Measurements from ENCODE around the gene ZDHHC4.

GRCh38 chr7:6567886-6568285, 9.4 kb upstream of the ZDHHC4 start:
- TF ChIP-seq ZNF610 (tag by site-specific recombination; IDR thresholded peaks at IDR 0.05; ENCODE audit: borderline replicate concordance) (no peak), ZNF580 (tag by site-specific recombination; IDR thresholded peaks at IDR 0.05) (no peak), CTCF (tag by site-specific recombination; IDR thresholded peaks at IDR 0.05) (no peak), ZNF140 (tag by site-specific recombination; IDR thresholded peaks at IDR 0.05) (no peak), ZSCAN23 (tag by site-specific recombination; IDR thresholded peaks at IDR 0.05) (no peak), ZNF174 (tag by site-specific recombination; IDR thresholded peaks at IDR 0.05) (no peak)
- TF ChIP-seq, protein P1, sequence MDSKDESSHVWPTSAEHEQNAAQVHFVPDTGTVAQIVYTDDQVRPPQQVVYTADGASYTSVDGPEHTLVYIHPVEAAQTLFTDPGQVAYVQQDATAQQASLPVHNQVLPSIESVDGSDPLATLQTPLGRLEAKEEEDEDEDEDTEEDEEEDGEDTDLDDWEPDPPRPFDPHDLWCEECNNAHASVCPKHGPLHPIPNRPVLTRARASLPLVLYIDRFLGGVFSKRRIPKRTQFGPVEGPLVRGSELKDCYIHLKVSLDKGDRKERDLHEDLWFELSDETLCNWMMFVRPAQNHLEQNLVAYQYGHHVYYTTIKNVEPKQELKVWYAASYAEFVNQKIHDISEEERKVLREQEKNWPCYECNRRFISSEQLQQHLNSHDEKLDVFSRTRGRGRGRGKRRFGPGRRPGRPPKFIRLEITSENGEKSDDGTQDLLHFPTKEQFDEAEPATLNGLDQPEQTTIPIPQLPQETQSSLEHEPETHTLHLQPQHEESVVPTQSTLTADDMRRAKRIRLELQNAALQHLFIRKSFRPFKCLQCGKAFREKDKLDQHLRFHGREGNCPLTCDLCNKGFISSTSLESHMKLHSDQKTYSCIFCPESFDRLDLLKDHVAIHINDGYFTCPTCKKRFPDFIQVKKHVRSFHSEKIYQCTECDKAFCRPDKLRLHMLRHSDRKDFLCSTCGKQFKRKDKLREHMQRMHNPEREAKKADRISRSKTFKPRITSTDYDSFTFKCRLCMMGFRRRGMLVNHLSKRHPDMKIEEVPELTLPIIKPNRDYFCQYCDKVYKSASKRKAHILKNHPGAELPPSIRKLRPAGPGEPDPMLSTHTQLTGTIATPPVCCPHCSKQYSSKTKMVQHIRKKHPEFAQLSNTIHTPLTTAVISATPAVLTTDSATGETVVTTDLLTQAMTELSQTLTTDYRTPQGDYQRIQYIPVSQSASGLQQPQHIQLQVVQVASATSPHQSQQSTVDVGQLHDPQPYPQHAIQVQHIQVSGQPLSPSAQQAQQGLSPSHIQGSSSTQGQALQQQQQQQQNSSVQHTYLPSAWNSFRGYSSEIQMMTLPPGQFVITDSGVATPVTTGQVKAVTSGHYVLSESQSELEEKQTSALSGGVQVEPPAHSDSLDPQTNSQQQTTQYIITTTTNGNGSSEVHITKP (tag by site-specific recombination; IDR thresholded peaks at IDR 0.05): no peak

Data from HEK293 (cell line).